Stimulated activated CD4-positive, alpha-beta T cell treated with anti-CD3 and anti-CD28 coated beads, Interleukin-1b, Interleukin-23, amount 100 ng/mL, for 24 hours (primary cell): Measurements from ENCODE around the gene TDRD9.

Source experiments
- DNase-seq, 4 experiments: peaks; one replicate each; pipeline ENCODE4 v3.0.0-alpha.2; 2020; ENCODE audit warnings: low read depth in 4 of 4, low spot score in 1 of 4

The TDRD9 gene

DNA sequence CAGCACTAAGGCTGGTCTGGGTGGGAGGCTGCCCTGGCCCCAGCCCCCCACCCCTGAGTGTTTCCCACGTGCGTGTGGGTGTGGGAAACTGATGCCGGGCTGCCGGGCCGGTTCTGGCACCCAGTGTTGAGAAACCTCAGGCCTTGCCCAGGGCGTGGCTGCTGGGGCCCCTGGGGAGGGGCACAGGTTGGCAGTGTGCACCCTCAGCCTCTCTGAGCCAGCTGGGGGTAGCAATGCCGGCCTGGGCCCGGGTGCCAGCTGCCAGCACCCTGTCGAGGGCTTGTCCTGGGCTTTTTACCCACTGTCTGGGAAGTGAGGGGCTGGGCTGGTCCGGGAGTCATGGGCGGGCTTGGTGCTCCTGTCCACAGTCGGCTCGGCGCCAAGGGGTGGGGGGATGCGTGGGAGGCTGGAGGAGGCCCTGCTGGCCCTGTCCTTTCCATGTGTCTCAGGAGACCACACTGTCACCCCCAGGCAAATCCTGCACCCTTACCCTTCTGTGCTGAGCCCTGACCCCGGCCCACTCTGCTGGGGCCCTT lies 172.9 kb downstream of the TDRD9 start:
- no peak for DNase-seq

DNA sequence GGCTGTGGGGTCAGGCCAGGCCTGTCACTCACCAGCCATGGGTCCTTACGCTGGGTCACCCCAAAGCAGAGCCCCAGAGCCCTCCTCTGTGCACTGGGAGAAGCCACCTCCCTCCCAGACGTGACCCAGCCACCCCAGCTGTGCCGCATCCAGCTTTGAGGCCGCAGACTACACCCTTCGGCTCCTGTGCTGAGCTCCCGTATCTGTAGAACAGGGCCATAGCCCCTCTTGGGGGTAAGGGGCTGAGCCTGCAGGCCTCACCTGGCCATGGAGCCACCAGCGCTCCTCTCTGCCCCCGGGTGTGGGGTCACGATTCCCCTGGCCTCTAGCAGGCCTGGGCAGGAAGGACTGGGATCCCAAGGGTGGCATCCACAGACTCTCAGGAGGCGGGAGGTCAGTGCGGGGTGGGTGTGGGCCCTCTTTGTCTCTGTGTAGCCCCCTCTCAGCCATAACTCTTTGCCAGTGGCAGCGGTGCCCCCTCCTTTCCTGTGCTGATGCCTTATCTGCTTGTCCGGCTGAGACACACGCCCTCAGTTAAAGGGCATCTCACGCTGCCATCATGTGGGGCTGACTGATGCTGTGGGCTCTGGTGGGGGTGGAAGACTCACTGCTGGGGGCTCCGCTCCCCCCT lies 173.5 kb downstream of the TDRD9 start:
- no peak for DNase-seq
